GM12878 (cell line): ENCODE measurements around the gene SLX4IP. TPM values are rescaled to one million over a fixed set of nuclear protein-coding genes. Genes with fewer than 3 reads are reported as not detected.

Experiments
- ATAC-seq: fragments of 200-7000 bp; cut with Tn5 transposase; 3 replicates; pipeline ENCODE4 v1.9.1; 2020; ENCODE audit warnings: mild to moderate bottlenecking, moderate library complexity
- BruUV-seq: library from RNA; stranded (reverse); fragments of 400-500 nt; replicated peaks from 2 replicates; lab custom pipeline; 2021; lab: Mats Ljungman, UMichigan
- CTCF ChIA-PET: fragments of 300-600 bp; sonication (Branson Sonifier 250); formaldehyde crosslinking; extraction: SDS; loops from one replicate; lab custom pipeline; 2021; ENCODE audit warnings: inconsistent platforms; lab: Yijun Ruan, JAX
- POLR2A ChIA-PET: fragments of 350-600 bp; formaldehyde crosslinking; extraction: SDS; loops from one replicate; lab custom pipeline; 2021; ENCODE audit warnings: inconsistent platforms; lab: Charles Lee
- RAD21 ChIA-PET: fragments of 300-600 bp; sonication (Branson Sonifier 250); formaldehyde crosslinking; loops from one replicate; lab custom pipeline; 2023; ENCODE audit warnings: antibody characterized with exemption; ENCODE audit not compliant: unreplicated experiment; lab: Charles Lee
- SMC1A ChIA-PET: fragments of 300-600 bp; sonication (Branson Sonifier 250); formaldehyde crosslinking; loops from one replicate; lab custom pipeline; 2023; ENCODE audit not compliant: unreplicated experiment, uncharacterized antibody; lab: Charles Lee
- DNase-seq: peaks from one replicate; pipeline ENCODE4 v3.0.0-alpha.2; 2011; ENCODE audit warnings: low read depth, low spot score
- FAIRE-seq: peaks from 3 replicates; lab custom pipeline; 2011; peaks lifted over from hg19 to GRCh38; lab: Jason Lieb, UNC
- H2AFZ ChIP-seq: 2 replicates; pipeline ENCODE4 v1.6.0; 2011; ENCODE audit warnings: low read depth, low read length, control low read depth; ENCODE audit not compliant: control insufficient read depth
- H3K27ac ChIP-seq: 2 replicates; pipeline ENCODE4 v1.5.1; 2011; ENCODE audit warnings: control low read depth; ENCODE audit not compliant: control insufficient read depth, insufficient read depth
- H3K27me3 ChIP-seq, 2 experiments: replicated peaks in 1 of 2; 2 replicates each; pipeline versions ENCODE4 v1.6.0 to v1.6.1; 2011; ENCODE audit warnings: low read length in 1 of 2; ENCODE audit not compliant: control insufficient read depth in 2 of 2, insufficient read depth in 2 of 2
- H3K36me3 ChIP-seq, 2 experiments: 2 replicates each; pipeline ENCODE4 v1.5.1; 2011; ENCODE audit warnings: low read length in 1 of 2; ENCODE audit not compliant: control insufficient read depth in 2 of 2, insufficient read depth in 2 of 2
- H3K4me1 ChIP-seq: 2 replicates; pipeline ENCODE4 v1.6.1; 2011; ENCODE audit warnings: mild to moderate bottlenecking, low read length, moderate library complexity, mixed read lengths; ENCODE audit not compliant: control insufficient read depth, insufficient read depth
- H3K4me2 ChIP-seq: 2 replicates; pipeline ENCODE4 v1.6.0; 2011; ENCODE audit warnings: control low read depth; ENCODE audit not compliant: control insufficient read depth, insufficient read depth
- H3K4me3 ChIP-seq: fragments of 200-600 bp; sonication (generic); 2 replicates; pipeline ENCODE4 v1.5.1; 2016
- H3K79me2 ChIP-seq: 2 replicates; pipeline ENCODE4 v1.6.0; 2011; ENCODE audit warnings: low read length; ENCODE audit not compliant: control insufficient read depth, insufficient read depth
- H3K9ac ChIP-seq: 2 replicates; pipeline ENCODE4 v1.8.0; 2011; ENCODE audit warnings: low read length, control low read depth, mixed read lengths; ENCODE audit not compliant: control insufficient read depth, insufficient read depth
- H3K9me3 ChIP-seq: replicated peaks from 3 replicates; pipeline ENCODE4 v1.5.1; 2011; ENCODE audit warnings: mild to moderate bottlenecking, low read length; ENCODE audit not compliant: control insufficient read depth, insufficient read depth
- H4K20me1 ChIP-seq: 2 replicates; pipeline ENCODE4 v1.6.0; 2011; ENCODE audit not compliant: control insufficient read depth, insufficient read depth
- ASH2L ChIP-seq: fragments of 300-600, 200-600 bp; sonication (generic); IDR thresholded peaks from 2 replicates; pipeline ENCODE4 v1.6.1; 2017; ENCODE audit warnings: low read depth, mild to moderate bottlenecking, borderline replicate concordance
- BHLHE40 ChIP-seq, 2 experiments: fragments of 450-650 bp in 1 of 2; IDR thresholded peaks; 2 replicates each; pipeline ENCODE4 v1.6.1; 2011 to 2017; ENCODE audit warnings: low read depth in 2 of 2, borderline replicate concordance in 1 of 2, improper control_type of control experiment in 1 of 2, low read length in 1 of 2, mild to moderate bottlenecking in 1 of 2
- CBFB ChIP-seq: IDR thresholded peaks from 2 replicates; pipeline ENCODE4 v1.6.1; 2016; ENCODE audit warnings: antibody characterized with exemption, low read depth
- CREM ChIP-seq: IDR thresholded peaks from 2 replicates; pipeline ENCODE4 v1.6.1; 2014; ENCODE audit warnings: antibody characterized with exemption, low read depth
- GABPA ChIP-seq: IDR thresholded peaks from 2 replicates; pipeline ENCODE4 v1.6.1; 2014; ENCODE audit warnings: antibody characterized with exemption, low read depth, mild to moderate bottlenecking, inconsistent platforms
- HDGF ChIP-seq: fragments of 450-650 bp; IDR thresholded peaks from 2 replicates; pipeline ENCODE4 v1.6.1; 2016; ENCODE audit warnings: antibody characterized with exemption
- KAT2A ChIP-seq: conservative IDR thresholded peaks from 2 replicates; pipeline ENCODE4 v1.6.1; 2011; ENCODE audit warnings: low read depth, low read length; ENCODE audit not compliant: control insufficient read depth
- MTA3 ChIP-seq: IDR thresholded peaks from 2 replicates; pipeline ENCODE4 v1.6.1; 2012; ENCODE audit warnings: low read length, inconsistent platforms, borderline replicate concordance
- NR2F1 ChIP-seq: fragments of 450-650 bp; conservative IDR thresholded peaks from 2 replicates; pipeline ENCODE4 v1.6.1; 2017; ENCODE audit warnings: mild to moderate bottlenecking
- PAX8 ChIP-seq: fragments of 450-650 bp; IDR thresholded peaks from 2 replicates; pipeline ENCODE4 v1.6.1; 2017; ENCODE audit warnings: mild to moderate bottlenecking, moderate library complexity
- POU2F2 ChIP-seq: IDR thresholded peaks from 3 replicates; pipeline ENCODE4 v1.6.1; 2011; ENCODE audit warnings: low read depth, mild to moderate bottlenecking, low read length, borderline replicate concordance
- RAD51 ChIP-seq: fragments of 450-650 bp; IDR thresholded peaks from 2 replicates; pipeline ENCODE4 v1.6.1; 2016; ENCODE audit warnings: moderate library complexity, mild to moderate bottlenecking, inconsistent platforms
- RCOR1 ChIP-seq: conservative IDR thresholded peaks from 2 replicates; pipeline ENCODE4 v1.6.1; 2012; ENCODE audit warnings: low read depth, low read length, improper control_type of control experiment
- SMC3 ChIP-seq: IDR thresholded peaks from 2 replicates; pipeline ENCODE4 v1.6.1; 2011; ENCODE audit warnings: low read length, improper control_type of control experiment, borderline replicate concordance
- SPI1 ChIP-seq: IDR thresholded peaks from 2 replicates; pipeline ENCODE4 v1.6.1; 2011; ENCODE audit warnings: low read depth, mild to moderate bottlenecking, low read length, moderate library complexity, borderline replicate concordance; ENCODE audit not compliant: insufficient read depth
- USF1 ChIP-seq: IDR thresholded peaks from 2 replicates; pipeline ENCODE4 v1.6.1; 2011; ENCODE audit warnings: borderline replicate concordance, low read depth, mild to moderate bottlenecking, moderate library complexity, mixed read lengths, low read length; ENCODE audit not compliant: insufficient read depth; ENCODE audit errors: extremely low read length
- YBX1 ChIP-seq: fragments of 450-650 bp; IDR thresholded peaks from 2 replicates; pipeline ENCODE4 v1.6.1; 2016; ENCODE audit warnings: antibody characterized with exemption
- ZNF24 ChIP-seq: fragments of 450-650 bp; IDR thresholded peaks from 2 replicates; pipeline ENCODE4 v1.6.1; 2017; ENCODE audit warnings: antibody characterized with exemption, mild to moderate bottlenecking
- WGBS: methylation state at CpG from one replicate; pipeline ENCODE4 v1.1.6; 2016; ENCODE audit warnings: low lambda C conversion rate; ENCODE audit not compliant: insufficient replicate concordance, insufficient coverage; ENCODE audit errors: missing lambda C conversion rate; 5-methylcytosine and 5-hydroxymethylcytosine counted together
- in situ Hi-C: fragments of 300-500 bp; cut with MboI; formaldehyde crosslinking; loops from 9 replicates; pipeline ENCODE4 v1.14.3; 2018; ENCODE audit warnings: mixed read lengths
- intact Hi-C: fragments of 100-400 bp; cut with micrococcal nuclease; formaldehyde crosslinking; loops from one replicate; pipeline ENCODE4 v1.14.2; 2022; ENCODE audit not compliant: unreplicated experiment
- polyA plus RNA-seq, 11 experiments: library from polyadenylated mRNA; depleted of rRNA in 4 of 11; unstranded in 6 of 11; stranded (reverse) in 5 of 11; fragments of >200 nt; fragmentation: Nextera tagmentation in 4 of 11; fragmentation: Illumina TruSeq in 1 of 11; extraction: Ambion mirVana in 4 of 11; extraction: Trizol in 1 of 11; gene quantifications; 1 replicate in 1 of 11; 2 replicates in 10 of 11; pipeline versions ENCODE4 v1.2.1 to v1.2.3, GENCODE V29; 2011 to 2016; ENCODE audit warnings: inconsistent platforms in 2 of 11, missing spikeins in 2 of 11, low read depth in 1 of 11
- total RNA-seq, 4 experiments: library from RNA; depleted of rRNA in 3 of 4; stranded (reverse); fragments of >200 nt in 3 of 4; fragmentation: Illumina TruSeq in 1 of 4; extraction: Trizol in 1 of 4; gene quantifications; 2 replicates each; pipeline versions ENCODE4 v1.2.1 to v1.2.3, GENCODE V29; 2013 to 2021
- TF ChIP-seq, protein P1 (sequence below): fragments of 450-650 bp; IDR thresholded peaks from 2 replicates; pipeline ENCODE4 v1.6.1; 2016; ENCODE audit warnings: mild to moderate bottlenecking
- TF ChIP-seq, protein P2 (sequence below): fragments of 450-650 bp; IDR thresholded peaks from 2 replicates; pipeline ENCODE4 v1.6.1; 2017; ENCODE audit warnings: mild to moderate bottlenecking, moderate library complexity

SLX4IP gene
- total and polyA plus RNA-seq, 10 of the 15 experiments (the other 5 are each of a cell fraction or from before 2014, with no cell fraction given): 2.2 to 11.0 (median 6.3) TPM

- no TSS peak for BruUV-seq
- ChIA-PET RAD21 (no interaction called here), POLR2A (no interaction called here), SMC1A (no interaction called here), CTCF (no interaction called here)
- H3K9ac ChIP-seq: no peak overlapping the region
- no peak for ATAC-seq
- no peak overlapping the region for H2AFZ ChIP-seq
- in situ Hi-C loops: loop anchor here (10.0 kb wide), 1 partner anchor 805 kb away; no protein-coding TSS in a partner anchor
- no peak overlapping the region for H3K27ac ChIP-seq
- intact Hi-C loops: loop anchor here (10.0 kb wide), 1 partner anchor 325 kb away; no protein-coding TSS in a partner anchor
- H3K4me1 ChIP-seq: 0 out of 2 replicates have a peak, but pooled peaks cover 4% of the 10 kb centered on the region
- no peak for FAIRE-seq
- 98% methylated on average over 5 of the region's 5 CpGs for WGBS
- no peak for TF ChIP-seq GABPA
- no peak for TF ChIP-seq USF1
- TF ChIP-seq YBX1: no peak
- TF ChIP-seq PAX8: no peak
- TF ChIP-seq, protein P1, sequence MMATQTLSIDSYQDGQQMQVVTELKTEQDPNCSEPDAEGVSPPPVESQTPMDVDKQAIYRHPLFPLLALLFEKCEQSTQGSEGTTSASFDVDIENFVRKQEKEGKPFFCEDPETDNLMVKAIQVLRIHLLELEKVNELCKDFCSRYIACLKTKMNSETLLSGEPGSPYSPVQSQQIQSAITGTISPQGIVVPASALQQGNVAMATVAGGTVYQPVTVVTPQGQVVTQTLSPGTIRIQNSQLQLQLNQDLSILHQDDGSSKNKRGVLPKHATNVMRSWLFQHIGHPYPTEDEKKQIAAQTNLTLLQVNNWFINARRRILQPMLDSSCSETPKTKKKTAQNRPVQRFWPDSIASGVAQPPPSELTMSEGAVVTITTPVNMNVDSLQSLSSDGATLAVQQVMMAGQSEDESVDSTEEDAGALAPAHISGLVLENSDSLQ: no peak
- no peak for TF ChIP-seq CBFB
- TF ChIP-seq, protein P2, sequence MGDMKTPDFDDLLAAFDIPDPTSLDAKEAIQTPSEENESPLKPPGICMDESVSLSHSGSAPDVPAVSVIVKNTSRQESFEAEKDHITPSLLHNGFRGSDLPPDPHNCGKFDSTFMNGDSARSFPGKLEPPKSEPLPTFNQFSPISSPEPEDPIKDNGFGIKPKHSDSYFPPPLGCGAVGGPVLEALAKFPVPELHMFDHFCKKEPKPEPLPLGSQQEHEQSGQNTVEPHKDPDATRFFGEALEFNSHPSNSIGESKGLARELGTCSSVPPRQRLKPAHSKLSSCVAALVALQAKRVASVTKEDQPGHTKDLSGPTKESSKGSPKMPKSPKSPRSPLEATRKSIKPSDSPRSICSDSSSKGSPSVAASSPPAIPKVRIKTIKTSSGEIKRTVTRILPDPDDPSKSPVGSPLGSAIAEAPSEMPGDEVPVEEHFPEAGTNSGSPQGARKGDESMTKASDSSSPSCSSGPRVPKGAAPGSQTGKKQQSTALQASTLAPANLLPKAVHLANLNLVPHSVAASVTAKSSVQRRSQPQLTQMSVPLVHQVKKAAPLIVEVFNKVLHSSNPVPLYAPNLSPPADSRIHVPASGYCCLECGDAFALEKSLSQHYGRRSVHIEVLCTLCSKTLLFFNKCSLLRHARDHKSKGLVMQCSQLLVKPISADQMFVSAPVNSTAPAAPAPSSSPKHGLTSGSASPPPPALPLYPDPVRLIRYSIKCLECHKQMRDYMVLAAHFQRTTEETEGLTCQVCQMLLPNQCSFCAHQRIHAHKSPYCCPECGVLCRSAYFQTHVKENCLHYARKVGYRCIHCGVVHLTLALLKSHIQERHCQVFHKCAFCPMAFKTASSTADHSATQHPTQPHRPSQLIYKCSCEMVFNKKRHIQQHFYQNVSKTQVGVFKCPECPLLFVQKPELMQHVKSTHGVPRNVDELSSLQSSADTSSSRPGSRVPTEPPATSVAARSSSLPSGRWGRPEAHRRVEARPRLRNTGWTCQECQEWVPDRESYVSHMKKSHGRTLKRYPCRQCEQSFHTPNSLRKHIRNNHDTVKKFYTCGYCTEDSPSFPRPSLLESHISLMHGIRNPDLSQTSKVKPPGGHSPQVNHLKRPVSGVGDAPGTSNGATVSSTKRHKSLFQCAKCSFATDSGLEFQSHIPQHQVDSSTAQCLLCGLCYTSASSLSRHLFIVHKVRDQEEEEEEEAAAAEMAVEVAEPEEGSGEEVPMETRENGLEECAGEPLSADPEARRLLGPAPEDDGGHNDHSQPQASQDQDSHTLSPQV: no peak
- TF ChIP-seq HDGF: no peak
- no peak for TF ChIP-seq ASH2L
- TF ChIP-seq SMC3: no peak
- no peak for TF ChIP-seq KAT2A
- TF ChIP-seq SPI1: no peak
- TF ChIP-seq RCOR1: no peak
- no peak for TF ChIP-seq POU2F2
- TF ChIP-seq MTA3: no peak
- TF ChIP-seq CREM: no peak
- TF ChIP-seq NR2F1: no peak
- no peak for TF ChIP-seq ZNF24
- no peak for TF ChIP-seq BHLHE40 (IDR thresholded peaks at IDR 0.05; ENCODE audit: borderline replicate concordance in 1 of 2, low read depth in 2 of 2, low read length in 1 of 2)
- TF ChIP-seq RAD51: no peak
- H4K20me1 ChIP-seq: no peaks in the 10 kb centered on the region
- 0 out of 4 replicates have a peak, but pooled peaks cover 0 to 4% of the 10 kb centered on the region in 2 experiments for H3K36me3 ChIP-seq
- no peak overlapping the region for H3K4me3 ChIP-seq
- H3K79me2 ChIP-seq: no peaks in the 10 kb centered on the region
- no peaks in the 10 kb centered on the region for H3K27me3 ChIP-seq
- H3K9me3 ChIP-seq: no peaks in the 10 kb centered on the region
- DNase-seq: no peak
- no peak overlapping the region for H3K4me2 ChIP-seq
Observed at GRCh38 chr20:10419550-10420133, 15.5 kb upstream of the SLX4IP start.
